HG03457 (cell line): ENCODE results near the gene NOC2L.

ENCODE experiments used
- ATAC-seq: cut with Tn5 transposase; IDR thresholded peaks from one replicate; pipeline ENCODE4 v1.9.1; 2021; ENCODE audit warnings: moderate number of reproducible peaks; ENCODE audit not compliant: unreplicated experiment

Gene NOC2L

DNA sequence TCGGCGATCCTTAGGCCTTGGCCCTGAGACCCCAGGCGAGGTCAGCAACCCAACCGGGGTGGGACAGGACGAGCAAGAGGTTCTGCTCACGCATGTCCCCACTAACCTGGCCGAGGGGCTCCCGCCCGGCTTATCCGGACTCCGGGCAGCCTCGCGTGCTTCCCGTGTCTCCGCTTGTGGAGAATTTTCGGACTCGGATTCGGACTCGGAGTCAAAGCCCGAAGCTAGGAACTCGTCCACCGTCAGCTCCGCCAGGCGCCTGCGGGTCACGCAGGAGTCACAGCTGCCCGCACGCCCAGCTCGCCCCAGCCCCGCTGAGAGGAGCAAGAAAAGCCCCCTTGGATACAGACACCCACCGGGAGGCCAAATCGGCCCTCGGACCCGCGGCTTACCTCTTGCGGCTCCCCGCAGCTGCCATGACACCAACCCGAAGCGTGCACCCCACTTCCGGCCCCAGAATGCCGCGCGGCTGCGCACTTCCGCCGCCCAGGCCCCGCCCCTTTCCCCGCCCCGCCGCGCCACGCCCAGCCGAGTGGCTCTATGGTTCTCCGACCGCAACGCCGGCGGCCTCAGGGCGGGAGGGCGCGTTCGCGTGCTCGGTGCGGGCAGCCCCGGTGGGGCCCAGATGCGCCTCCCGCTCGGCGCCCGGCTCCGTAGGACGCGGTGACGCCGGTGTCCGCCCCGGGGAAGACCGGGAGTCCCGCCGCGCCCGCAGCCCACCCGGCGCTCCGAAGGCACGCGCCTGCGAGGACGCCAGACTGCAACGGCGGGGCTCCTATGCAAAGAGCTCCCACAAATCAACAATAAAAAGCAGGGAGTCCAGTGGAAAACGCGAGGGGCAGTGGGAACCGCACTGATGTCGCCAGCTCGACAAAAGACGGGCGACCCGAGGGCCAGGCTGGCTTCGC lies at the start of gene NOC2L:
TSS of gene NOC2L (minus strand) at position 434 of the 908 bp plus-strand sequence. CDS start at position 418, 16 bp downstream.
- peak; percentile 37 for ATAC-seq

DNA sequence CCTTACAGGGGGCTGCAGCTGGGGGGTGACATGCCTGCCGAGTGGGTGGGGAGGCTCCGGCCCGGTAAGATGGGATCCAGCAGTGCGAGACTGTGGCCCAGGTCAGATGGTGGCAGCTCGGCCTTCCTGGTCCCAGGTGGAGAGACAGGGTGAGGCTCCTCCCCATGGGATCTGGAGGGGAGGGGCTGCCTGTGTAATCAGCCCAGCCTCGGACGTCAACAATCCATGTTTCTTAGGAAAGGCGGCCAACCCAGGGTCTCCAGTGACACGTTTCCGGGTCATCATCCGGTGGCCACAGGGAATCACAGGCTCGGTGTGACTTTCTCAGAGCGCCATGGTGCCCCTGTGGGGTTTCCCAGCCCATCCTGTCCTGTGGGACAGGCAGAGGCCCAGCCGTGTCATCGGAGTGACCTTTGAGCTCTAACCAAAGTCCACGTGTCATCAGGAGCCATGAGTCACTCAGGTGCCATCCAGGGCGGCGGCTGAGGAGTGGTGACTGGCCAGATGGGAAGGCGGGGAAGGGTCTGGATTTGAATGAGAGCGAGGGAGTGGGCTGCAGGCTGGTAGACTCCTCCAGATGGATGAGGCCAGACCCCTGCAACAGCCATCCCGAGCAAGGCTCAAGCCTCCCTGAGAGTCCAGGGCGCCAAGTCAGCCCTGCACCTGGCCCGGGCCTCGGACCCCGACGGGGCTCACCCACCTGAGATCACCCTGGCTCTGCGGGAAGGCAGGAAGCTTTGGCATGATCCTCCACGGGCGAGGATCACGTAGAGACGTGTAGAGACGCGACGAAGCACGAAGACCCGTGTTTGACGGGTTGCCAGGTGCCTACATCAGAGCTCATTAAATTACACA lies 47.5 kb upstream of the NOC2L start:
- ATAC-seq: no peak

DNA sequence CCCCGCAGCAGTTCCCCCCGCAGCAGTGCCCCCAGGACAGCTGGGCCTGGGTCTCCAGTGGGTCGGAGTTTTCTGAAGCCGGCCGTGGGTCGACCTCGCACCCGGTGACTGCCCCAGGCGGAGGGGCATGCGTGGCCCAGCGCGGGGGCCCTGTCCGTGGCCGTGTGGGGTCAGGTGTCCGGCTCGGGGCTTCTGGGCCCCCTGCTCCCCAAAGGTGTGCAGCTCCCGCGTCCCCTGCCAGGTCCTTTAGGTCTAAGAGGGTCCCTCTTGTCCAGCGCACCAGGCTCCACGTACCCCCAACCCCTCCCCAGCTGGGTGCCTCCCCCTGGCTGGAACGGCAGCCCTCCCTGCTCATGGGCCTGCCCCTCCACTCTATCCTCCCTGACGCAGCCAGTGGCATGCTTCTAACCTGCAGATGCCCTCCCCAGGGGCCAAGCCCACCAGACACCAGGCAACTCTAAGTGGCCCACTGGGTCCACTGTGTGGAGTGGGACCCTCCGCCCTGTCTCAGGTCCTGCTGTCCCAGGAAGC lies 46.8 kb upstream of the NOC2L start:
- no peak for ATAC-seq

DNA sequence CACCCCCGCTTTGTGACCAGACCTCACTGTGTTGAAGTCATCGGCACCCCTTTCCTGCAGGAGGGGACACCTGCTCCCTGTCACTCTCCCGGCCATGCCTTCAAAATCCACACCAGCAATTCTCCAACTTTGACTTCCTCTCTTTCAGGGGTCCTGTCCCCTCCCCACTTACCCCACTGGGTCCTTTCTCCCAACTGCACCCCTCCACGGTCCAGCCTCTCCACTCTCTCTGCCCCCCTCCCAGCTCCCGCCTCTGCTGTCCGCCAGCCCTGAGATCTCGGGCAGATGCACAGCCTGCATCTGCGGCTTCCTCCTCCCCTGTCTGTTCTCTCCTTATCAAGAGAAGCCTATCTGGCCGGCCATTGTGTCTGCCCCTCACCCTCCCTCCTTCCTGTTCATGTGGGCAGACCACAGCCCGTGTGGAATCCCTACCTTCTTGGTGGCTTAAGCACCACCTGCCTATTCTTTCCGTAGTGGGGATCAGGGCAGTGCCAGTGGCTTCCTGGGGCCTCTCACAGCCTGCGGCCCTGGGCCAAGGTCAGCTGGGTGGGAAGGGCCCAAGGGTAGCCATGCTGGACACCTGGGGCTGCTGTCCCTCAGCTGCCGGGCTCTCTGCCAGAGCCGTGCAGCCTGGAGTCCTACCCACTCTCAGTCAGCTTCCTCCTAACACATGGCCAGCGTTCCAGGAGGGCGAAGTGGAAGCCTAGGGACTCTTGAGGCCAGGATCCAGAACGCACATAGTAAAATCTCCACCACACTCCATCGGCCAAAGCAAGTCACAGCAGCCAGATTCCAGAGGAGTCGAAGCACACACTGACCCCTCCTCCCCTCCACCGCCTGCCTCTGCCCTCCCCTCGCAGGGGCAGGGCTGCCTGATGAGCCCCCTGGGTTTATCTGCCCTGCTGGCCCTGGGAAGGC lies 46.0 kb upstream of the NOC2L start:
- ATAC-seq: no peak

DNA sequence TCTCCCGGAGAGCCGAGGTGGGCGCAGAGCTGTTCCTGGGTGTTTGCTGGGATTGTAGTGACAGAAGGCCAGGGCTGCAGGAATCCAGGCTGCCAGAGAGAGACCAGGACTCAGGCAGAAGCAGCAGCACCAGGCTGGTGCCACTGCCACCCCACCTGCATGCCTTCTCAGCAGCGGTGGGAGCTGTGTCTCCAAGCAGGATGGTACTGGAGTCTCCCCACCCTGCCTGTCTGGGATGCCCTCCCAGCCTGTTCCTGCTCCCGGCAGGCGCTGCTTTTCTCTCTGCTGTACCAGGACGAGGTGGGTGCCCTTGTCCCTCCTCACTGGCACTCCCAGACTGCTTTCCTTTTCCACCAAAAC lies 45.3 kb upstream of the NOC2L start:
- no peak for ATAC-seq

DNA sequence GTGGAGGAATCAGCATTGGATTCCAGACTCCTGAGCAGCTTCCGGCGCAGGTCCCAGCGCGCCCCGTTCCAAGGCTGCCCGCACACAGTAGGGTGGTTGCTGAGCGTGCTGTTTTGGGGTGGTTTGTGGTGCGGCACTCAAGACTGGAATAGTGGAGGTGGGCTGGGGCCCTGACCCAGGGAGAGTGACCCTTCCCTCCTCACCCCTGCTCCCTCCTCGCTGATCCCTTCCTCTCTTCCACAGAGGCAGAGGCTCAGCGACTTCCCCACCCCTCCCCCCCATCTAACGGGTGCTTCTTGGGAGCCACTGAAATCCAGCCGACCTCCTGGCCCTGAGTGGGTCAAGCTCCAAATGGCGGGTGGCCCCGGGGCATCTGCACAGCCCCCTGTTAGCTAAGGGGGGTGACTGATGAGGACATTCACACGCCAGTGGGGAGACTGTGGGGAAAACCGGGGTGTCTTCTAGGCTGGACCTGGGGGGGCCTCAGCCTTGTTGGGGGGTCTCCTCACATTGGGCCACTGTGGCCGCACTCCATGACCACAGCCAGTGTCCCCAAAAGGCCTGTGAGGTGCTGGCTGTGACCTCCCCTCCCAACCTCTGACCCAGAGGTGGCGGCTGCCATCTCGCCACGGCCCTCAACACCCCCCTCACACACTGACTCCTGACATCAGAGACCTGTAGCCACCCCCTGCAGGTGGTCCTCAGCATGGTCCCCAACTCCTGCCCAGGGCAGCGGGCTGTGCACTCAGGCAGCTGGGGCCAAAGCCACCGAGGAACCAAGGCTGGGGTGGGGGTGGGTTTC lies 44.8 kb upstream of the NOC2L start:
- ATAC-seq: no peak

DNA sequence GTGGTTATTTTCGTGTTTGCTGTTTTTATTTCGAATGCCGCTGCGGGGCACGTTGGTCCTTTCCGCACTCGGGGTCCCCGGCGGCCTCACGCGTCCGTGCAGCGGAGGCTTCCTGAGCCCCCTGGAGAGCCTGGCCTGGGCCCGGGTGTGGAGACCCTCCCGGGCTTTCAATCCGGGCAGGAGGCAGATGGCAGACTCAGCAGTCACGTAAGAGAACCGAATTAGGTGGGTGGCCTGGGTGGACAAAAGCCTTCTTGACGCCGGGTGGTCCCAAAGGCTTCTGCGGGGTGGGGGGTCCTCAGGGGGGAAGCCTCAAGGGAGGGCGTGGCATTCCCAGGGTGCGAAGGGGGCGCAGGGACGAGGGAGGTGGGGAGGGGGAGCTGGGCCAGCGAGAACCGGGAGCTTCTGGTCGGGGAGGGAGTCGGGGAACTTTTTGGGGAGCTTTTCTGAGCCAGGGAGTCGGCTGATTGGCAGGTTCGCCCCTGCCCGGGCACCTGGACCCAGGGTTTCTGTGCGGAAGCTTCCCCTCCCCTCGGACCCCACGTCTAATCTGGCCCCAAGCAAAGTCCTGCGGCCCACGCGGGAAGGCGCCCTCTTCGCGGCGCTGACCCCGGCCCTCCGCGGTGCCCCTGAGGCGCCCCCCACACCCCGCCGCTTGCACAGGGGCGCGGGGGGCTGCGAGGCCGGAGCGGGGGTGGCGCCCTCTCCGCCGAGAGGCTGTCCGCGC lies 42.2 kb upstream of the NOC2L start:
- ATAC-seq: no peak

DNA sequence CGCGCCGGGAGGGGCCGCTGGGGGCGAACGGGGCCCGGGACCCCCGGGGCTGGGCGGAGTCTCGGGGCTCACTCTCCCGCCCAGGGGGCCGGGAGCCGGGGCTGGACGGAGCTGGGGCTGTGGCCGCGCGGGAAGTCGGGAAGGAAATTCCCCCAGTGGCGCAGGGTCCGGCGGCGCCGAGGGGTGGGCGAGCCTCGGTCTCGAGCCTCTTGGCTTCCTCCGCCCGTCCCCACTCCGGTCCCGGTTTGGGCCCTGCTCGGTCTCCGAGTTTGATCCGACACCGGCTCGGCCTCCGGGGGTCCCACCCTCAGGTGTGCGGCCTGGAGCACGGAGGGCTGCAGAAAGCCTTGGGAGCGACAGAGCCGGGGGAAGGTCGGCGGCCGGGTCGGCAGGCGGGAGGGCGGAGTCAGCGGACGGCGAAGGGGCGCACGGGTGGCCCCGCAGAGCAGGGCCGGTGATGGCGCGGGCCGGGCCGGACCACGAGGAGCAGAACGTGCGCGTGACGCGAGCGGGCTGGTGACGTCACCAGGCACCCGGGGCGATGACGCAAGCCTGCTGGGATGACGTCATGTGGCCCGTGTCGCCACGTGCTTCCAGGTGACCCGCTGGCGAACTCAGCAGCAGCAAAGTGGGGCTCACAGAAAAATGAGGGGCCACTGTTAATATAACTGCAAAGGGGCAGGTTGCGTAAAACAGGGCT lies 41.5 kb upstream of the NOC2L start:
- no peak for ATAC-seq

DNA sequence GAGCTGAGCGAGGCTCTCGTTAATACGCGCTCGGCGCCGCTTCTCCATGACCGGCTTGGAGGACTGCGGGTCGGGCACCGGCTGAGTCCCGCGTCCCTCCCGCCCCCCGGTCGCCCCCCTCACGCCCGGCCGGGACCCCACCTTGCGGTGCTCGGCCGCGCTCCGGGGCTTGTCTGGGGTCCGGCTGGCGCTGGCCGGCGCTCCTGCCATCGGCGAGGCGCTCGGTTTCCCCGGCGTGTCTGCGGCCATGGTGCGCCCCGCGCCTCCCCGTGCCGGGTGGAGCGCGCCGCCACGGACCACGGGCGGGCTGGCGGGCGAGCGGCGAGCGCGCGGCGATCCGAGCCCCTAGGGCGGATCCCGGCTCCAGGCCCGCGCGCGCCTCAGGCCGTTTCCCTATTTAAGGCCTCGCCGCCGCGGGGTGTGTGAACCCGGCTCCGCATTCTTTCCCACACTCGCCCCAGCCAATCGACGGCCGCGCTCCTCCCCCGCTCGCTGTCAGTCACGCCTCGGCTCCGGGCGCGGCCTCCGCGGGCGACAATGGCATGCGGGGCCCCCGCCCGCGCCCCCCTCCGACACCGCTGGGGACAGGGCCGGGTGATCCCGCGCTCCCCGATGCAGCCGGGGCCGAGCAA lies 40.8 kb upstream of the NOC2L start, which contains the start of gene HES4:
TSS of gene HES4 (minus strand) at position 373 of the 632 bp plus-strand sequence. CDS start at position 249, 124 bp downstream.
- ATAC-seq: no peak

DNA sequence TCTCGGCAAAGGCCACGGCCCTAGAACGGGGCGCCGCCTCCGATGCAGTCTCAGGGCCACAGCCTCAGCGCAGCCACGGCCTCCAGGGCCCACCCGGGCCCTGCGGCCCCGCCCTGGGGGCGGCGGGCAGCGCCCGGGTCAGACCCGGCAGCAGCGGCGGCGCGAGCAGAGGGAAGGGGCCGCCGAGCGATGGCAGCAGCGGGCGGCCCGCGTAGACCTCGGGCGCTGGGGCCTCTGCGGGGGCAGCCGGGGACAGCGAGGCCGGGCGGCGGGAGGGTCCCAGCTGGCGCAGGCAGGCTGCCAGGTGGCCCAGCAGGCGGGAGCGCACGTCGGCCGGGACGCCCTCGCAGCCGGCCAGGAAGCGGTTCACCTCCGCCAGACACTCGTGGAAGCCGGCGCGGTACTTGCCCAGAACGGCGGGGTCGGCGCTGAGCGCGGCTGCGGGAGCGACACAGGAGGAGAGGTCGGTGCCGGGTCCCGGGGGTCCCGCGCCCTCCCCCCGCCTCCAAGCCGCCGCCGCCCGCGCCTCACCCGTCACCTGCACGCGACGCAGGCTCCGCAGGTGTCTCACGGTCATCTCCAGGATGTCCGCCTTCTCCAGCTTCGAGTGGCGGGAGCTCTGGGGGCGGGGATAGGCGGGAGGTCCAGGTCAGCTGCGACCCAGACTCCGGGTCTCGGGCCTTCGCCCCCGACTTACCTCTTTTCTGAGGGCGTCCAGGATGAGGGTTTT lies 40.1 kb upstream of the NOC2L start:
- no peak for ATAC-seq

DNA sequence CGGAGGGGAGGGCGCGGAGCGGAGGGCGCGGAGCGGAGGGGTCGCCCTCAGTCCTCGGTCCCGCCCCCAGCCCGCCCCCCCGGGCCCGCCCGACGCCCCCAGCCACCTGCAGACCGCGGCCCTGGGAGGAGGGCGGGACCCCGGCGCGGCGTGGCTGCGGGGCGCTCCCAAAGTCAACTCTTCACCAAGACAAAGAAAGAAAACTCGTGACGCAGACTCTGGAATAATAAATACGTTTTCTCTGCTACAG lies 39.6 kb upstream of the NOC2L start:
- no peak for ATAC-seq

DNA sequence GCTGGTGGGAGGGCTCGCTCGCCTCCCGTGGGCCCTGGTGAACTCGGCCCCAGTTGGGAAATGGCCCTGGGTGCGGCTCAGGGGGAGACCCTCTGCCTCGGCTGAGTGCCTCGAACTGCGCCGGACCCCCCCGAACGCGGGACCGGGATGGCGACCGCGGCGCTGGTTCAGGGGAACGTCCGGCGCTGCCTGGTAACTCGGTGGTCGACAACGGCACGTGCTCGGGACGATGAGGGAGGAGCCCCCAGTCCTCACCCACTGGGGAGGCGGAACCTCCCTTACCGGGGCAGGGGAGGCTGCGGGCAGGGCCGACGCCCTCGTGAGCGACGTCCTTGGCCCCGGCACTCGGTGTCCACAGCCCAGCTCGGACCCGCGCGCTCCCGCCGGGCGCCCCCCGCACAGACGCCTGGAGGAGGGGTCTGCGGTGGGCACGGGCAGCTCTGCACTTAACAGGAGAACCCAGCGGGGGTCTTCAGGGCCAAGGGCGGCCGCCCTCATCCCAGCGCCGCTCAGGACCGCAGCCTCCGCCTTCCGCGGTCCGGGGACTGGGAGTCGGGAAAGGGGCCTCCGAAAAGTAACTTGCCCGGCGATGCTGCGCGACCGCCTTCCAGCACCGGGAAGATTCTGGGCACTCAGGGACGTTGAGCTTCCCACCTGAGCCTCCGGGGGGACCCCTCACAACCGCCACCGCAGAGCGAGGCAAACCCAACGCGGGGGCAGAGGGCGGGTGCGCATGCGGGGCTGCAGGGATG lies 39.1 kb upstream of the NOC2L start:
- ATAC-seq: no peak

DNA sequence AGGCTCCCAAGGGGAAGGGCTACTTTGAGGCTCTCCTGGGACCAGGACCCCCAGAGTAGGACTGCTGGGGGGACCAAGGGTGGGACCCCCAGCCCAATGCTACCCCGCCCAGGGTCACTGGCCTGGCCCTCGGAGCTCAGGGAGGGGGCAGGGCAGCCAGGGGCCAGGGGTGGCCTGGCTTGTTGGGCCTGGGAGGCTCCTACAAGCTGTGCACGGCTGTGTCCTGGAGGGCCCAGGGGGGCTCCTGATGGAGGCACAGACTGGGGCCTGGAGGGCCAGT lies 38.6 kb upstream of the NOC2L start:
- no peak for ATAC-seq

DNA sequence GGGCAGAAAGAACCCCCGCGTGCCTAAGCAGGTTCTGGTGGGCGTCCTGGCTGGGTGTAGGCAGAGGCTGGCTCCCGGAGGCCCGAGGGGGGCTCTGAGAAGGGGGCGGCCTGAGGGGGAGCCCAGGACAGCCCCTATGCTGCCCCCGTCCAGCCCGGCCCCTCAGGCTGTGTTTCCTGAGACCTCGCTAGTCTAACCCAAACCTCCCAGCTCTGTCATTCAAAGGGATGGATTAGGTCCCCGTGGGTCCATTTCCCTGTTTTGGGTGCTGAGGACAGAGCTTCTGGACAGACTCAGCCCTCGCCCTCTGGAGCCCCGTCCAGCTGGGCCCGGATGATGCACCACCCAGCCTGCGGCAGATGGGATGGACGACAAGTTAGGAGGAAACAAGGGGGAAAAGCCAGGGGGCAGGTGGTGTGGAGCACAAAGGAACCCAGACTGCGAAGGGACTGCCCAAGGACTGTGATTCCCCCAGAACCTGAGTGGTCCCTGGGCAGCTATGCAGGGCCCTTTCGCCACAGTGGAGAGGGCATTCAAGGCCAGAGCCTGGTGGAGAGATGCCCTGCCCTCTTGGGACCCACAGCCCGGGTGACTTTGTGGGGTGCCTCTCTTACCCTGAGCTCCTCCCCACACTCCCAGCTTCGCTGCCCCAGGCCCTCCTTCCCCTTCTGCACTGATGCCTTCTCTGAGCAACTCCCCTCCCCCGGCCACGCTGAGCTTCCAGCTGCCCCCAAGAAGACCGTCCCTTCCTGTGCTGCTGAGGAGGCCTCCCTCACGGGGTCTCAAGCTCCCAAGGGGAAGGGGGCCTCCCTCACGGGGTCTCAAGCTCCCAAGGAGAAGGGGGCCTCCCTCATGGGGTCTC lies 38.0 kb upstream of the NOC2L start:
- ATAC-seq: no peak

DNA sequence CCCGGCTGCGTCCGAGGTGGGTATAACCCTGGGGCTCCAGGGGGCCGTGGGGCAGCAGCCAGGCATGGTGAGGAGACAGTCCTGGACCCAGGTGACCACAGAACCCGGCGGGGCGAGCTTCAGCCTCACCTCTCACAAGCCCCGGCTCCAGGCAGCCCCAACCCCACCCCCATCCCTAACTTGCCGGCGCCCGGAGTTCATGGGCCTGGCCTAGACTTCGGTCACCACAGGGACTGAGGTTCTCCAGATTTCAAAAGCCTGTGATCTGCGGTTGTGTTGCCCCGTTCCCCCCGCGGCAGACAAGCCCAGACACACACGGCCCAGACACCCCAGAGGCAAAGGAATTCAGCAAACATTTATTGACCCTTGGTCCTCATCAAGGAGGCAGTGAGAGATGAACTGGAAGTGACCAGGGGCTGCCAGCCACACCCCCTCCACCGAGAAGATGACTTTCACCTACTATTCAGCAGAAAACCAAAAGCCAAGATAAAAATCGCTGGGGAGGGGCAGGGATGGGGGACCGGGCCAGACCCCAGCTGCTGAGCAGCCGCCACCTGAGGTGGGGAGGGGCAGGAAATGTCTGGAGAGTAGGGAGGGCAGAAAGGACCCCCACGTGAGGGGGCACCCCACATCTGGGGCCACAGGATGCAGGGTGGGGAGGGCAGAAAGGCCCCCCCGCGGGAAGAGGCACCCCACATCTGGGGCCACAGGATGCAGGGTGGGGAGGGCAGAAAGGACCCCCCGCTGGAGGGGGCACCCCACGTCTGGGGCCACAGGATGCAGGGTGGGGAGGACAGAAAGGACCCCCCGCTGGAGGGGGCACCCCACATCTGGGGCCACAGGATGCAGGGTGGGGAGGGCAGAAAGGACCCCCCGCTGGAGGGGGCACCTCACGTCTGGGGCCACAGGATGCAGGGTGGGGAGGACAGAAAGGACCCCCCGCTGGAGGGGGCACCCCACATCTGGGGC lies 36.9 kb upstream of the NOC2L start:
- ATAC-seq: no peak
